Measurements from ENCODE around the gene NOXA1.
"Not testable (repeated sequence)": the region's sequence is repeated elsewhere in the genome, so short reads cannot be mapped to it uniquely, and the experiment has no call there.

The NOXA1 gene

DNA sequence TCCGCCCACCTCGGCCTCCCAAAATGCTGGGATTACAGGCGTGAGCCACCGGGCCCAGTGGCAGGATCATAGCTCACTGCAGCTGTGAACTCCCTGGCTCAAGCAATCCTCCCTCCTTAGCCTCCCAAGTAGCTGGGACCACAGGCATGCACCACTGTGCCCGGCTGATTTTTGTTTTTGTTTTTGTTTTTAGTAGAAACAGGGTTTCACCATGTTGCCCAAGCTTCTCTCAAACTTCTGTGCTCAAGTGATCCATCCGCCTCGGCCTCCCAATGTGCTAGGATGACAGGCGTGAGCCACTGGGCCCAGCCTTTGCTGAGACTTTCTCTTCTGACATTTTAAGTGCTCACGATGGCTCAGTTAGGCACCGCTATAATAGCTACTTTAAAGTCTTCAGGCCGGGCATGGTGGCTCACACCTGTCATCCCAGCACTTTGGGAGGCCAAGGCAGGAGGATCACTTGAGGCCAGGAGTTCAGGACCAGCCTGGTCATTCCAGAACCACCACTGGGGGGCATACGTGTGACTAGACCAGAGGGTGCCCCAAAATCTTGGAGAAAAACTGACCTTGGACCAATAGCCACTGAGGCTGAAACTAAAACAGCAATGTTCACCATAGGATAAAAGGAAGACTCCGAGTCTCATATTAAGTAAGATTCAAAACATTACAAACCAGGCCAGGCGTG is 21.1 kb downstream of the NOXA1 start:
- no peak for DNase-seq

GRCh38 chr9:137445275-137445807 is 22.1 kb downstream of the NOXA1 start:
- no peak for DNase-seq

DNA sequence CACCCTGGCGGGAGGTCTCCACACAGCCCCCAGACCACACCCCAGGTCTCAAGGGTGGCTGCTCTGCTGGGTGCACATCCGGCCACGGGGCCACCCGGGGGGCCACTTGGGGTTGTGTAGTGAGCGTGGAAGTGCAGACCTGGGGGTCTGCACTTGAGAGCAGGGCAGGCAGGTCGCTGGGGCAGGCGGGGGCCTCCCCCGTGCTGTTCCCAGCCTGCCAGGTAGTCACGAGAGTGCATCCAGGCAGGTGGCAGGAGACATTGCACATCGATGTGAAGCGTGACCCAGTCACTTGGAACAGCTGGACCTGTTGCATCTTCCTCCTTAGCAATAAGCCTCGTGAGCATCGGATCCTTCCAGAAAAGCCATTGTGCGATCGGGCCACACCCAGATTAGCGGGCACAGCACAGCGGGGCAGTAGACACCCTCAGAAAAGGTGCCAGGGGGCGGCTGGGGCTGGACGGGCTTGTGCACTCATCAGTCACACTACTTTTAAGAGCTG is 22.8 kb downstream of the NOXA1 start:
- no peak for DNase-seq

DNA sequence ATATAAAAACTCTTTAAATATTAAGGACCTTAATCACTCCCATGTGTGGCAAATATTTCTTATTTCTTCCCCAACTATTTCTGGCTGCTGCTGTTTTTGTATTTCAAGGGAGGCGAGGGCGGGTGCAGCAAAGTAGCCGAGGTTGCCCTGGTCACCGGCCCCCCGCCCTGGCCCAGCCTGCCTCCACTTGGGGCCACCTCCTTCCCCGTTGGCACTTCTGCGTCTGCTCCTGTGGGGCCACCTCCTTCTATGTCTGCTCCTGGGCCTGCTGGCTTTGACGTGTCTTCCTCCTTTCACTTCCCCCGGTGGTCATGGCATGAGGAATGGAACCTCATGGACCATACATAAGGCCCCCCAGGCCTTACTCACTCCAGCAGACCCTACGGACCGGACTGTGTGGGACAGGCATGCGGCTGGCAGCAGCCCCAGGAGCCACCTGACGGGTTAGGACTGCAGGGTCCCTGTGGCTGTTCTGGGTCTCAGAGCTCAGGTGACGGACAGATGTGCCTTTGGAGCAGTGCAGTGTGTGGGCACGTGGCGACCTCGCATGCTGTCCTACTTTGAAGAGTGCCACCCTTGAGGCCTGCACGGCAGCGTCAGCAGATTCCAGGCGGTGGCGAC is 23.8 kb downstream of the NOXA1 start:
- no peak for DNase-seq

GRCh38 chr9:137447722-137448601 is 24.8 kb downstream of the NOXA1 start:
- no peak for DNase-seq

GRCh38 chr9:137448602-137448962 is 25.4 kb downstream of the NOXA1 start:
- no peak for DNase-seq

- DNase-seq = no peak
Observed at GRCh38 chr9:137449081-137449844, 26.1 kb downstream of the NOXA1 start.

DNA sequence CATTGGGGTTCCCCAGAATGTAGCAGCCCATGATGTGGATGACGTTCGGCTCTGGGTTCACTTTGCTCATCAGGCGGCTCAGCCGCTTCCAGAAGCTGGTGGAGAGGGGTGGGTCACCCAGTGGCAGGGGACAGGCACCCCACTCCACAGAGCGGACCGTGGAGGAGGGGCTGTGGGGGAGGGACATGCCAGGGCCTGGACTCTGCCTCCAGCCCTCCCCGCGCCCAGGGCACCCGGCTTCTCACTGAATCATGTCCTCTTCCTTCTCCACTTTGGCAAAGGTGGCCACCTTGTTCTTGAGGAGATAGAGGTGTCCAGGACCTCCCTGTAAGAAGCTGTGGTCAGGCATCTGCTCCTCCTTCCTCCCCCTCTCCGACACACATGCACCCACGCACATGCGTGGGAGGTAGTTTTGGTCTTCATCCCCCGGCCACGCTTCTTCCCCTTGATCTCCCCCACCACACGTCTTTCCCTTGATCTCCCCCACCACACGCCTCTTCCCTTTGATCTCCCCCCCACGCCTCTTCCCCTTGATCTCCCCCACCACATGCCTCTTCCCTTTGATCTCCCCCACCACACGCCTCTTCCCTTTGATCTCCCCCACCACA is 26.8 kb downstream of the NOXA1 start:
- no peak for DNase-seq

- not testable (repeated sequence) for DNase-seq
Observed at GRCh38 chr9:137450539-137451222, 27.5 kb downstream of the NOXA1 start.

DNA sequence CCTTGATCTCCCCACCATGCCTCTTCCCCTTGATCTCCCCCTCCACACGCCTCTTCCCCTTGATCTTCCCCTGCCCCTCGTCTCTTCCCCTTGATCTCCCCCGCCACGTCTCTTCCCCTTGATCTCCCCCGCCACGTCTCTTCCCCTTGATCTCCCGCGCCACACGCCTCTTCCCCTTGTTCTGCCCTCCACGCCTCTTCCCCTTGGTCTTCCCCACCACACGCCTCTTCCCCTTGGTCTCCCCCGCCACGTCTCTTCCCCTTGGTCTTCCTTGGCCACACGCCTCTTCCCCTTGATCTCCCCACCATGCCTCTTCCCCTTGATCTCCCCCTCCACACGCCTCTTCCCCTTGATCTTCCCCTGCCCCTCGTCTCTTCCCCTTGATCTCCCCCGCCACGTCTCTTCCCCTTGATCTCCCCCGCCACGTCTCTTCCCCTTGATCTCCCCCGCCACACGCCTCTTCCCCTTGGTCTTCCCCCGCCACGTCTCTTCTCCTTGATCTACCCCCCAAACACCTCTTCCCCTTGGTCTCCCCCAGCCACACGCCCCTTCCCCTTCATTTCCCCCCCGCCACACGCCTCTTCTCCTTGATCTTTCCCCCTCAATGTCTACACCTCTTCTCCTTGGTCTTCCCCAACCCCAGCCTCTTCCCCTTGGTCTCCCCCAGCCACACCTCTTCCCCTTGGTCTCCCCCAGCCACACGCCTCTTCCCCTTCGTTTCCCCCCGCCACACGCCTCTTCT is 28.2 kb downstream of the NOXA1 start:
- not testable (repeated sequence) for DNase-seq

DNA sequence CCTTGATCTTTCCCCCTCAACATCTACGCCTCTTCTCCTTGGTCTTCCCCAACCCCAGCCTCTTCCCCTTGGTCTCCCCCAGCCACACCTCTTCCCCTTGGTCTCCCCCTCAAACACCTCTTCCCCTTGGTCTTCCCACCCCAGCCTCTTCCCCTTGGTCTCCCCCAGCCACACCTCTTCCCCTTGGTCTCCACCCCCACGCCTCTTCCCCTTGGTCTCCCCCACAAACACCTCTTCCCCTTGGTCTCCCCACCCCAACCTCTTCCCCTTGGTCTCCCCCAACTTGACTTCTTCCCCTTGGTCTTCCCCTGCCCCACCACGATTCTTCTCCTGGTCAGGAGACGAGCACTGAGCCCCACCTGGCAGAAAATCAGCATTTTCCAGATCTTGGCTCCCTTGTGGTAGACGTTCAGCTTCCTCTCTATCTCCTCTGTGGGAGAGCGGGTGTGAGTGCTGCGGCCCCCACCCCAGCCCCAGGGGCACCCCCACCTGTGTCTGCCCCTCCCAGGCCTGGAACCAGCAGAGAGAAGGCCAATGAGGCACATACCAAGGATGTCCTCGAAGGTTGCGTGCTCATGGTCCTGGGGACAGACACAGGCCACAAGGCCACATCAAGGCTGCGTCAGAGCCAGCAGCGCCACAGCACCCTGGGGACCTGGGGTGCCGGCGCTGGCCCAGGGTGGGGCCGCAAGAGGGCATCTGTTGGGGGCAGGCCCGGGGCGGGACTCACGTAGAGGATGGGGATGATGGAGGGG is 29.0 kb downstream of the NOXA1 start:
- DNase-seq = no peak

- no peak for DNase-seq
Observed at GRCh38 chr9:137452761-137453642, 29.8 kb downstream of the NOXA1 start.

GRCh38 chr9:137453643-137454081 is 30.5 kb downstream of the NOXA1 start:
- no peak for DNase-seq

DNA sequence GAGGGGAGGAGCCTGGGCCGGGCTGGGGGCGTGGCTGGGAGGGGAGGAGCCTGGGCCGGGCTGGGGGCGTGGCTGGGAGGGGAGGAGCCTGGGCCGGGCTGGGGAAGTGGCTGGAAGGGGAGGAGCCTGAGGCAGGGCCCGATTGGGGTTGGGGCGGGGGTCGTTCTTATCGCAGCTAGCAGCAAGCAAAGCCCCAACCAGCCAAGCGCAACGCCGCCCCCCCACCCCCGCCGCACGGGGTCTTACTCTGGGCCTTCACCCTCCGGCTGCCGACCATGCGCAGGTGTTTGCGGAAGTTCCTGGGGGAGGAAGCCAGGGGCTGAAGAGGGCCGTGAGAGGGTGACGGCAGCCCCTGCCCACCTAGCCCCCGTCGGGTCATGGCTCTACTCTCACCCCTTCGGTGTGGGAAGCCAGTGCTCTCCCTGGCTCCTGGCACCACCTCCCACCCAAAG is 31.0 kb downstream of the NOXA1 start:
- no peak for DNase-seq

DNA sequence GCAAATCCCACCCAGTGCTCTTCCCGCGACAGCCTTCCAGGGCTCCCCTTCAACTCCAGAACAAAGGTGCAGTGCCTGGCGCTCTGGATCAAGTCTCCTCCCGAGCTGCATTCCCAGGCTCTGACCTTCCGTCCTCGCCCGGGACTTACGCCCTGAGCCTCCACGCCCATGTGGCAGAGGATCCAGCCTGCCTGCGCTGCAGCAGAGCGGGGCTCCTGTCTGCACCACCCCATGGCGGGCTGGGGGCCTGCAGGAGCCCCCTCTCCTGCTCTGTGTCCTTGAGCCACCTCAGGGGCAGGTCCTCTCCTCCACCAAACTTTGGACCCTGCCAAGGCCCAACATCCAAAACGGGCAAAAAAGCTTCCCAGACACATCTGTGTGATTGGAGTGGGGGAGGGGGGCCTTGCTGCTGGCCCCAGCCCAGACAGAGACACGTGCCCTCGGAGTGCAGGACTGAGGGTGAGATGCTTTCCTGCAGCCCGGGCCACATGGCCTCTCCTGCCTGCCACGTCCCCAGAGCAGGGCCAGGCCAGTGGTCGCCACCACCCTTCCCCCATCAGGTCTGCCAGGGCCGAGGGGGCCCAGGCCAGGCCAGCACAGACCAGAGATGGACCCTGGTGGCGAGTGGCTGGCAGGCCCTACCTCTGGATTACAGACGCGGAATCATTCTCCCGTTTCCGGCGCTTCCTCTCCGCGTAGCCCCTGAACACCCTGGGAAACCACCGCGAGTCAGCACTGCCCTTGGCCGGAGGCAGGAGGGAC is 31.6 kb downstream of the NOXA1 start:
- no peak for DNase-seq

- DNase-seq = no peak
Observed at GRCh38 chr9:137455359-137455991, 32.3 kb downstream of the NOXA1 start.

GRCh38 chr9:137456061-137456863 is 33.1 kb downstream of the NOXA1 start:
- no peak for DNase-seq
